HepG2 (cell line): ENCODE results near the gene SPOPL. TPM values are rescaled to one million over a fixed set of nuclear protein-coding genes. Genes with fewer than 3 reads are reported as not detected.
"Not testable (repeated sequence)": the region's sequence is repeated elsewhere in the genome, so short reads cannot be mapped to it uniquely, and the experiment has no call there.

Experiments
- ATAC-seq: fragments of 200-7000 bp; cut with Tn5 transposase; 3 replicates; pipeline ENCODE4 v1.9.1; 2020; ENCODE audit warnings: mild to moderate bottlenecking, moderate library complexity
- BruUV-seq: library from RNA; stranded (reverse); fragments of 400-500 nt; replicated peaks from 2 replicates; lab custom pipeline; 2021; lab: Mats Ljungman, UMichigan
- CTCF ChIA-PET: fragments of 300-600 bp; formaldehyde crosslinking; extraction: SDS; loops from one replicate; lab custom pipeline; 2021; ENCODE audit warnings: low total read pairs, inconsistent platforms, low intra/inter-chr PET ratio; lab: Yijun Ruan, JAX
- POLR2A ChIA-PET: fragments of 350-600 bp; sonication (Branson Sonifier 250); formaldehyde crosslinking; loops from one replicate; lab custom pipeline; 2020; ENCODE audit warnings: antibody characterized with exemption, inconsistent platforms; lab: Yijun Ruan, JAX
- DNase-seq: peaks from one replicate; pipeline ENCODE4 v3.0.0-alpha.2; 2015; ENCODE audit warnings: low spot score
- FAIRE-seq: peaks from 3 replicates; lab custom pipeline; 2011; peaks lifted over from hg19 to GRCh38; lab: Jason Lieb, UNC
- H2AFZ ChIP-seq: one replicate; pipeline ENCODE4 v1.6.1; 2011; ENCODE audit warnings: low read length, inconsistent platforms
- H3K27ac ChIP-seq: fragments of 300-600 bp; 3 replicates; pipeline ENCODE4 v1.8.0; 2011; ENCODE audit warnings: mixed run types, mild to moderate bottlenecking, mixed read lengths, low read length, inconsistent platforms; ENCODE audit not compliant: insufficient read depth; ENCODE audit errors: extremely low read length
- H3K27me3 ChIP-seq, 2 experiments: fragments of 200-600 bp in 1 of 2; 2 replicates in 1 of 2; 3 replicates in 1 of 2; pipeline versions ENCODE4 v1.6.0 to v1.8.0; 2011; ENCODE audit warnings: low read length in 2 of 2, mild to moderate bottlenecking in 2 of 2, moderate library complexity in 2 of 2, inconsistent platforms in 1 of 2; ENCODE audit not compliant: insufficient read depth in 2 of 2, control insufficient read depth in 1 of 2
- H3K36me3 ChIP-seq, 2 experiments: fragments of 200-600 bp in 1 of 2; replicated peaks in 1 of 2; 2 replicates in 1 of 2; 3 replicates in 1 of 2; pipeline versions ENCODE4 v1.5.1 to v1.8.0; 2011; ENCODE audit warnings: low read length in 2 of 2, inconsistent platforms in 1 of 2; ENCODE audit not compliant: insufficient read depth in 2 of 2, control insufficient read depth in 1 of 2
- H3K4me1 ChIP-seq: 2 replicates; pipeline ENCODE4 v1.5.1; 2012; ENCODE audit warnings: low read length, inconsistent platforms; ENCODE audit not compliant: insufficient read depth
- H3K4me2 ChIP-seq: 2 replicates; pipeline ENCODE4 v1.6.0; 2011; ENCODE audit warnings: low read depth, low read length, inconsistent platforms
- H3K4me3 ChIP-seq, 3 experiments: fragments of 200-600 bp in 1 of 3; sonication (generic), shearing (Covaris generic) in 1 of 3; replicated peaks in 1 of 3; 2 replicates each; pipeline ENCODE4 v1.5.1; 2011 to 2016; ENCODE audit warnings: low read length in 3 of 3, inconsistent platforms in 2 of 3, low read depth in 2 of 3, mild to moderate bottlenecking in 2 of 3, control low read depth in 1 of 3, mixed read lengths in 1 of 3; ENCODE audit not compliant: insufficient read depth in 1 of 3
- H3K79me2 ChIP-seq: one replicate; pipeline ENCODE4 v1.6.1; 2011; ENCODE audit warnings: low read length, inconsistent platforms; ENCODE audit not compliant: insufficient read depth
- H3K9ac ChIP-seq: 2 replicates; pipeline ENCODE4 v1.6.0; 2011; ENCODE audit warnings: mild to moderate bottlenecking, low read depth, low read length, inconsistent platforms; ENCODE audit not compliant: insufficient read depth
- H3K9me3 ChIP-seq: 2 replicates; pipeline ENCODE4 v1.5.1; 2012; ENCODE audit warnings: mild to moderate bottlenecking, low read length
- H4K20me1 ChIP-seq: 2 replicates; pipeline ENCODE4 v1.6.0; 2011; ENCODE audit warnings: inconsistent platforms, mild to moderate bottlenecking, low read length, moderate library complexity; ENCODE audit not compliant: insufficient read depth
- ARNTL ChIP-seq: sonication (generic); formaldehyde crosslinking; IDR thresholded peaks from 2 replicates; pipeline ENCODE4 v1.4.0; 2020; ENCODE audit warnings: mild to moderate bottlenecking, missing genetic modification reagents
- CCDC6 ChIP-seq: sonication (generic); formaldehyde crosslinking; IDR thresholded peaks from 2 replicates; pipeline ENCODE4 v1.8.1; 2022; ENCODE audit warnings: mild to moderate bottlenecking, missing genetic modification reagents, moderate library complexity
- GTF2F1 ChIP-seq: fragments of 150-350 bp; IDR thresholded peaks from 2 replicates; pipeline ENCODE4 v1.6.1; 2014; ENCODE audit warnings: low read length
- HNF4A ChIP-seq: sonication (generic); formaldehyde crosslinking; IDR thresholded peaks from 2 replicates; pipeline ENCODE4 v1.4.0; 2020; ENCODE audit warnings: missing genetic modification reagents
- IRF1 ChIP-seq: sonication (generic); formaldehyde crosslinking; IDR thresholded peaks from 2 replicates; pipeline ENCODE4 v1.4.0; 2020; ENCODE audit warnings: low read depth, mild to moderate bottlenecking, missing genetic modification reagents
- PHF21A ChIP-seq: sonication (generic); formaldehyde crosslinking; IDR thresholded peaks from 2 replicates; pipeline ENCODE4 v1.5.0; 2020; ENCODE audit warnings: mild to moderate bottlenecking, missing genetic modification reagents
- YEATS2 ChIP-seq: sonication (generic); formaldehyde crosslinking; IDR thresholded peaks from 2 replicates; pipeline ENCODE4 v1.4.0; 2020; ENCODE audit warnings: missing genetic modification reagents, borderline replicate concordance
- ZMYM4 ChIP-seq: sonication (generic); formaldehyde crosslinking; IDR thresholded peaks from 2 replicates; pipeline ENCODE4 v1.8.1; 2023; ENCODE audit warnings: mild to moderate bottlenecking, missing genetic modification reagents
- WGBS: methylation state at CpG from one replicate; pipeline ENCODE4 v1.1.6; 2017; ENCODE audit warnings: low lambda C conversion rate; 5-methylcytosine and 5-hydroxymethylcytosine counted together
- in situ Hi-C: cut with HindIII; loops from 2 replicates; pipeline ENCODE4 v1.10.0; 2017; ENCODE audit warnings: low pct_unique_long_range_greater_than_20kb; ENCODE audit not compliant: extremely low pct_ligation_motif_present
- intact Hi-C: fragments of 100-400 bp; cut with micrococcal nuclease; formaldehyde crosslinking; loops from one replicate; pipeline ENCODE4 v1.10.0; 2022; ENCODE audit not compliant: unreplicated experiment
- polyA plus RNA-seq, 8 experiments: library from polyadenylated mRNA; depleted of rRNA in 3 of 8; stranded (reverse) in 7 of 8; unstranded in 1 of 8; fragments of >200 nt; fragmentation: Illumina TruSeq in 4 of 8; extraction: Trizol in 4 of 8; gene quantifications; 2 replicates each; pipeline versions ENCODE4 v1.2.1 to v1.2.3, GENCODE V29; 2011 to 2016; ENCODE audit warnings: low read depth in 4 of 8, missing spikeins in 1 of 8, mixed read lengths in 1 of 8; ENCODE audit not compliant: insufficient read depth in 1 of 8
- total RNA-seq, 5 experiments: library from RNA; depleted of rRNA; stranded (reverse); fragments of >200 nt; fragmentation: Illumina TruSeq; extraction: Trizol; gene quantifications; 2 replicates each; pipeline ENCODE4 v1.2.3, GENCODE V29; 2016; ENCODE audit warnings: low read depth in 1 of 5

The SPOPL gene
- total and polyA plus RNA-seq, 2 of the 13 experiments (the other 11 are each of a cell fraction or from before 2014, with no cell fraction given) = 12.6 to 51.6 TPM

- TF ChIP-seq IRF1 = no peak
- TF ChIP-seq GTF2F1 = no peak
- TF ChIP-seq YEATS2 (CRISPR knock-in tag) = no peak
- no peak for TF ChIP-seq ARNTL
- TF ChIP-seq PHF21A (CRISPR knock-in tag) = no peak
Observed at GRCh38 chr2:138522556-138522955, 21.0 kb downstream of the SPOPL start (continued).

GRCh38 chr2:138523018-138523672 is 21.6 kb downstream of the SPOPL start:
- not testable (repeated sequence) for ATAC-seq, H3K27me3 ChIP-seq, FAIRE-seq
- TF ChIP-seq HNF4A (CRISPR knock-in tag) (peak; percentile 56), CCDC6 (CRISPR knock-in tag) (peak; percentile 29; the same call in 1 of the 2 replicates), ZMYM4 (CRISPR knock-in tag) (peak; percentile 55; the same call in 1 of the 2 replicates)
- TF ChIP-seq, all 625 proteins: peak for 3; not testable (repeated sequence) for 622
- H3K9ac ChIP-seq, BruUV-seq, H3K36me3 ChIP-seq, H2AFZ ChIP-seq, DNase-seq, H3K4me3 ChIP-seq, H4K20me1 ChIP-seq, H3K27ac ChIP-seq, in situ Hi-C loops, H3K4me2 ChIP-seq, intact Hi-C loops, CTCF ChIA-PET: not testable (repeated sequence)
- 98% methylated on average over 7 of the region's 7 CpGs for WGBS
- H3K79me2 ChIP-seq = peaks cover 82% of the 10 kb centered on the region
- POLR2A ChIA-PET = interaction anchor here (1.8 kb wide), 1 partner anchor 22 kb away, joined by 5 read pairs; no protein-coding TSS in a partner anchor
- H3K9me3 ChIP-seq = peaks cover 16% of the 10 kb centered on the region; the same call in 1 of the 2 replicates
- H3K4me1 ChIP-seq = peaks cover 21% of the 10 kb centered on the region
